Activated CD4-positive, CD25-positive, alpha-beta regulatory T cell treated with anti-CD3 and anti-CD28 coated beads, Interleukin-2, amount 50 U/mL, for 24 hours (primary cell): ENCODE measurements around the gene TMEM74B.

ENCODE experiments used
- ATAC-seq, 2 donors: fragments of 150-1000 bp; cut with Tn5 transposase; one replicate each; pipeline ENCODE4 v1.10.0; 2021; ENCODE audit warnings: mild to moderate bottlenecking in 1 of 2, moderate library complexity in 1 of 2

The TMEM74B gene

DNA sequence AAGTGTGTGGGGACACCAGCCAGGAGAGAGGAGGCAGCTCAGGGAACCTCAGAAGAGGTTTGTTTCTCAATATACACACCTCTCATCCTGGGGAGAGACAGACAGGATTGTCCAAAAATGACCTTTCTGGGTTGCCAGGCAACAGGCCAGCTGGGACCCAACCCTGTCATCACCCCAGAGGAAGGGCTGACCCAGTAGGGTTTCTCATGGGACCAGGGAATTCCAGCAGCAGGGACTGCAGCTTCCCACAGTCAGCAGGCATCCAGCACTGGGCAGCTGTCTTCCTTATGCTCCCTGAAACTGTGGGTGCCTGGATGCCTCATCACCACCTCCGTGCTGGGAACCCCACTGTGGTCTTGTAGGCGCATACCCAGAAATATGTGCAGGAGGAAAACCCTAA lies 19.8 kb upstream of the TMEM74B start:
- no peak for ATAC-seq

DNA sequence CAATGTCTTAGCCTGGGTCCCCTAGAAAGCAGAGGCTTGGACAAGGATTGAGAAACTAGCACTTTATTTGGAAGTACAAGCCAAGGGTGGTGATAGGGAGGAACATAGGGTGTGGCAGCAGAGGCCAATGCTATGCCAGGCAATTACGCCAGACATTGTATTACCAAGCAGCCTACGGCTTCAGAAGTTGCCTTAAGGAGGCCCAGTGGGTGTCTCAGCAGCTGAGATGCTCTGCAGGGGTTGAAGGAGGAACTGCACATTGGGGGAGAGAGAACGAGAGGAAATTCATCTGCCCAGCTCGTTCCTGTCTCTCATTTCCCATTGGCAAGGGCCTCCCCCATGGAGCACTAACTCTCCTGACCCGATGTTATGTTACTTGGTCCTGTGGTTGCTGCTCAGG lies 19.3 kb upstream of the TMEM74B start:
- ATAC-seq: no peak

DNA sequence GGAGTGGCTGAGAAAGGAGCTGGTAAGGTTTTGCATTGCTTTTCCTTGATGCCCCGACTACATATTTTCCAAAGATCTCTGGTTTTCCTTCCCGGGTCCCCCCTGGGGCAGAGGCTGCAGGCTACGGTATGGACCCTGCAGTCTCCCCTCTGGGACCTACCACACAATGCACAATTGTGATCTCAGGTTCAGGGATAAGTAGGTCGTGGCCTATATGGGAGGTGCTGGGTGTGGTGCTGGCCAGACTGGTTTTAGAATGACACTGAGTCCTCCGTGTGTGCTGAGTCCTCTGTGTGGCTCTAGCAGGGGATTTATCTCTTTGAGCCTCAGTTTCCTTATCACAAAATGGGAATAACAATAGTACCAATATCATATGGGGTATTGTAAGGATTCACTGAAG lies 18.8 kb upstream of the TMEM74B start:
- ATAC-seq: no peak

DNA sequence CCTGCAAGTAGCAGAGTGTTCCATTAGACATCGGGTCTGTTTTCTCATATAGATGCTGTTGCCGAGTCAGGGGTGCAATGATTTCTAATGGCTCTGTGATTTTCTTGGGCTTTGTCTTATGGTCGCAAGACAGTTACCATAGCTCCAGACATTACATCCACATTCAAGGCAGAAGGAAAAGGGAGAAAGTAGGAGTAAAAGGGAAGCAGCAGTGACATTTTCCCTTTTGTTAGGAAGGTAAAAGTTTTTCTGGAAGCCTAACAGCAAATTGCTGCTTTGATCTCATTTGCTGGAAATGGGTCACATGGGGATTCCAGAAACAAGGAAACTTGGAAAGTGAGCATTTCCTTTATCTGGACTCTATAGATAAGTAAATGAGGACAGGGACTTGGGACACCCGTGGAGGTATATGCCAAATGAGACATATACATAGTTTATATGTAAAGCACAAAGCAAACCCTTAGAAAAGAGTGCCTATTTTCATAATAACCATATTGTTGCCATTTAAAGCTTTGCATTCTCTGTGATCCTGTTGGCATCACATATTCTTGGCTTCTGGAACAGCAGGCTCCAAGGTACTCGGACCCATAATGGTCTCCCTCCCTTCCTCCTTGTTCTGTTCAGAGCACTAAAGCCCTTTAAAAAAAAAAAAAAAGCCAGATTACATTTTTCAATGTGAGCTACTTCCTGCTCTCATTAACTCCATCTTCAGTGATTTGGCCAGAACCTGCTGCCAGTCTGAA lies 18.2 kb upstream of the TMEM74B start, which contains the start of gene C20orf202:
C20orf202 (plus strand) TSS at position 693 of the 743 bp plus-strand sequence. CDS start 132 bp downstream, outside the sequence.
- ATAC-seq: no peak

DNA sequence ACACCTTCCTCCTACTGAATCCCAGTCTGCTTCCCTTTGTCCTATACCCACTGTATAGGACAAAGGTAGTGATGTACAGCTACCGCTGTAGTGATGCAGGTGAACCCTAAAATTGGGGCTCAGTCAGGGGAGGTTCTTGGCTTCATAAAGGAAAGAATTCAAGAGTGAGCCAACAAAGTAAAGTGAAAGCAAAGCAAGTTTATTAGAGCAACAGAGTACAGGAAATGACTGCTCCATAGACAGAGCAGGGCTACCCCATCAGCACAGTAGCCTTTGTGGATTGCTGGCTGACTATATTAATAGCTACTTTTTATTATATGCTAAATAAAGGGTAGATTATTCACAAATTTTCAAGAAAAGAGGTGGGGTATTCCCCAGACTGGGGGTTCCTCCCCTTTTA lies 15.2 kb upstream of the TMEM74B start:
- ATAC-seq: no peak

DNA sequence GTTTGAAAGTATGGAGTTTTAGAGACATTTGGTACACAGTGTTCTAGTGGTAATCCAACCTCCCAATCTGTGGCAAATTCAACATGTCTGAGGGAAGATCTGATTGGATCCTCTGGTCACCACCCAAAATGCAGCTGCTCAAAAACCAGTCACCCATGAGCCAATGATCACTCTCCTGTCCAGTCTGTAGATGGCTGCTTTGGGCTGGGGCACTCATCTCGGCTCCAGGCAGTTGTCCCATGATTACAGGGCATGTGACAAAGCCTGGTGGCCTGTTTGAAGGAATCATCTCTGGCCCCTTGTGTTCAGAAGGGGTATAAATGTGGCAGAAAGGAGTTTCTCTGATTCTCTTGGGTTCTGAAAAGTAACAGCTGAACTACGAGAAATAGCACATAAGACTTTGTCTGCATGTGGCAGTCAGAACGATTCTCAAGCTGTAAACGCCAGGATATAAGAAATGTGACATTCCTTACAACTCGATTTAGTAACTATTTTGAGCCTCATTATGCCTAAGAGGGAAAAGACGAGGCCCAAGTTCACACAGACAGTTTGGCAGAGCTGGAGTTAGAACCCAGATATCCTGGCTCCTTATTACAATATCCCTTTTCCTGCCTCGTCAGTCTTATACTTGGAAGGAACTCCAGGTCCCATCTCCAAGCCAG lies 14.6 kb upstream of the TMEM74B start:
- no peak for ATAC-seq

DNA sequence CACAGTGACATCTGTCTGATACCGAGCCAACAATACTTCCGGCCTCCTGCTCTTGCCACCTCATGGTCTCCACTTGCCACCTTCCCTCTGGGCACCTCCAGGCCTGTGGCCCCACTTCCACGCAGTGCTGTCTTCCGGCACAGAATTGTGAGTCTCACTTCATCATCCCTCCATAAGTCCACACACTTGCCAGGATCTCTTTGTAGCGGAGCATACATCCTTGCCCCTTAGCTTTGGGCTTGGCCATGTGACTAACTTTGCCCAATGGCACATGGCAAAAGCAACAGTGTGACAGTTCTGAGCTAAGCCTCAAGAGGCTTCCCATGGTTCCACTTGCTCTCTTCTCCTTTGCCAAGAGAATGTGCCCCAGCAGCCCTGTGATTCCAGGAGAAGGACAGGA lies 14.0 kb upstream of the TMEM74B start:
- ATAC-seq: no peak

DNA sequence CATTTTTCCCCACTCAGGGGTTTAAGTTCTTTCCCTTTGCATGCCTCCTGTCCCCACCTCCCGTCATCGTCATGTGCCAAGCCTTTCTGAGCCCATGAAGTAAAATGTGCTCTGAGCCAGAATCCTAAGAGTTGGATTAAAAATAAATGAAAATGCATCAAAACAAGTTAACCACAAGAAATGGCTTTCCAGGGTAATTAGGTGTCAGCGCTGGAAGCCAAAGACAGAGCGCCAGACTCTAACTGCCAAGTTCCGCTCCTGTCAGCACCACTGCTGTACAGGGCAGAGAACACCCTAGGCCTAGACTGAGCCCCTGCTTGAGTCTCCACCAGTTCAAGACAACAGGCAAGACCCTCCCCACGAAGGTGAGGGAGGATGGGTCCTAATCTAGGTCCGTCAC lies 13.0 kb upstream of the TMEM74B start:
- ATAC-seq: no peak

DNA sequence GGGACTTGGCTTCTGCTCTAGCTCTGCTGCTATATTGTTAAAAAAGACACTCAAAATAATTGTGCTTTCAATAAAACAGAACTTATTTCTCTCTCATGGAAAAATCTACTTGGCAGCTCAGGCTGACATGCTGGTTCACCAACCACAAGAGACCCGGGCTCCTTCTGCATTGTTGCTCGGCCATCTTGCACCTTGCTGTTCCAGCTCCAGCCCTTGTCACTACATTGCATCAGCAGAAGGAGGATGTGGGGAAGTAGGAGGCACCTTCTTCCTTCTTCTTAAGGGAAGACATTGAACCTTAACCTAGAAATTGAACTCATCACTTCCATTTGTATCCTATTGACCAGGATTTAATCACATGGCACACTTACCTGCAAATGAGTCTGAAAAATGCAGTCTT lies 11.9 kb upstream of the TMEM74B start:
- no peak for ATAC-seq

DNA sequence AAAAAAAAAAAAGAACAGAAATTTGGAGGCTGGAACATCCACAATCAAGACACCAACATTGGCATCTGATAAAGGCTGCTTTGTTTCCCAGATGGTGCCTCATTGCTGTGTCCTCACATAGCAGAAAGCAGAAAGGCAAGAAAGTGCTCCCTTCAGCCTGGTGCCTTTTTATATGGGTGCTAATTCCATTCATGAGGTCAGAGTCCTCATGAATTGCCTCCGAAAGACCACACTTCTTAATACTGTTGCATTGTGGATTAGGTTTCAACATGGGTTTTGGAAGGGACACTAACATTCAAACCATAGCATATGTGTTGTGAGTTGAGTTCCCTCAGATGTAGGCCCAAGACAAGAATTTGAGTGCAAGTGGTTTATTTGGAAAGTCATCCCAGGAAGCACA lies 10.4 kb upstream of the TMEM74B start:
- no peak for ATAC-seq

DNA sequence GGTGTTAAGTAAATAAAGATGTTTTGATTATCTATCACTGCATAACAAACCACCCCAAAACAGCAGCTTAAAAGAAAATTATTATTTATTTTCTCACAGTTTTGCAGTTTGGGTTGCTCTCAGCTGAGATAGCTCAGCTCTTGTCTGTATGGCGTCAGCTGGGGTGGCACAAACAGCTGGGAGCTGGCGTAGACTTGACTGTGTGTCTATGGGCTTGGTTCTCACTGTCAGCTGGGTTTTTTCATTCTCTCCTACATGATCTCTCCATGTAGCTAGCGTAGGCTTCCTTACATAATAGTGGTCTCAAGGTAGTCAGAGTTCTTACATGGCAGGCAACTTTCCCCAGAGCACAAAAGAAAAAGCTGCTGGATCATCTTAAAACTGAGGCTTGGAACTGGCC lies 6.5 kb upstream of the TMEM74B start:
- ATAC-seq: no peak

DNA sequence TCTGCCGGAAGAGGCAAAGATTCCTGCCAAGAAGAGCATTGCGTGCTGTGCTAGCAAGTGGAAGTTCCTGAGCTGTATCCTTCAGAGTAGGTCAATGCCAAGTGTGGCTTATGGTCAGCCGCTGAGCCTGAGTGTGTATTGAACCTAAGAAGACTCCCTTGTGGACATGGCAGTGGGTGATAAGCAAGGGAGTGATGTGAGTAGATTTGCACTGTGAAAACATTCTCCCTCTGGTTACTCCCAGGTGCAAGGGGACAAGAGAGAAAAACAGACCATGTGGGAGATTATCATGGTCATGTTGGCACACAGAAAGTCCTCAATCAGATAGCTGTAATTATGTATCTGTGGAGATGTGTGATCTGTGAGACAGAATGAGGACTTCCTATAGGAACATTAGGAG lies 6.1 kb upstream of the TMEM74B start:
- ATAC-seq: no peak

DNA sequence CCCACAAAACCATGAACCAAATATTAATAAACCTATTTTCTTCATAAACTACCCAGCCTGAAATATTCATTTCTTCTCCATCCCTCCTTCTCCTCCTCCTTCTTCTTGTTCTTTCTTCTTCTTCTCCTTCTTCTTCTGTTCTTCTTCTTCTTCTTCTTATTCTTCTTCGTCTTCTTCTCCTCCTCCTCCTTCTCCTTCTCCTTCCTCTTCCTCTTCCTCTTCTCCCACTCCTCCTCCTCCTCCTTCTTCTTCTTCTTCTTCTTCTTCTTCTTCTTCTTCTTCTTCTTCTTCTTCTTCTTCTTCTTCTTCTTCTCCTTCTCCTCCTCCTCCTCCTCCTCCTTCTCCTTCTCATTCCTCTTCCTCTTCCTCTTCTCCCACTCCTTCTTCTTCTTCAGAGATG lies 5.0 kb upstream of the TMEM74B start:
- ATAC-seq: no peak

DNA sequence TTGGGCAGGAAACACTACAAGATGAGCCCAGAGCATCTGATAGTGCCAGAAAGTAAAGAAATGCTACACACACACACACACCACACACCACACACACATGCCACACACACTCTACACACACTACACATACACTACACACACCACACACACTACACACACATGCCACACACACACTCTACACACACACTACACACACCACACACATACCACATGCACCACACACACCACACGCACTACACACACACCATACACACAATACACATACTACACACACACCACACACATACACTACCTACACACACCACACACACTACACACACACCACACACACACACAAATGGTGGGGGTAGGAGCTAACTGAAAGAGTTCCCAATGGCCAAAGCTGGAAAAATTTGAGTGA lies 3.6 kb upstream of the TMEM74B start:
- ATAC-seq: no peak

DNA sequence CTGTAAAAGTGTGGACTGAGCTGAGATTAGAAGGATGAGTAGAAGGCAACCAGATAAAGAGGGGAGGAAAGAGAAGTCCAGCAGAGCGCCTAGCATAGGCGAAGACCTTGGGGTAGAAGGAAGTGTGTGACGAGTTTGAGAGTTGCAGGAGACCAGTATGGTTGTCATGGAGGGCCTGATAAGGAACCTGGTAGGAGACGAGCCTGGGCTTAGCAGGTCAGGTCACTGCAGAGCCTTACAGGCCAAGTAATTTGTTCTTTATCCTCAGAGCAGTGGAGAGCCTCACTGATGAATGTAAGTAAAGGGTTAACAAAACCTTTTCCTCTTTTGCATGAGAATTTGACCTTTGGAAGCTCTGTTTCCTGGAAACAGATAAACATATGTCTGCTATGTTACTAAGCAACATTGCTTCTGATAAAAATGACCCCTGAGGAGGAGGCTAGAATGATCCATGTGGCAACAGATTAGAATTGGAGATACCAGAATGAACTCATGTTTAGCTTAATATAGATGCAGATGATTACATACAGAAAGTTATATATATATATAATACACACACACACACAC lies 2.9 kb upstream of the TMEM74B start:
- no peak for ATAC-seq

DNA sequence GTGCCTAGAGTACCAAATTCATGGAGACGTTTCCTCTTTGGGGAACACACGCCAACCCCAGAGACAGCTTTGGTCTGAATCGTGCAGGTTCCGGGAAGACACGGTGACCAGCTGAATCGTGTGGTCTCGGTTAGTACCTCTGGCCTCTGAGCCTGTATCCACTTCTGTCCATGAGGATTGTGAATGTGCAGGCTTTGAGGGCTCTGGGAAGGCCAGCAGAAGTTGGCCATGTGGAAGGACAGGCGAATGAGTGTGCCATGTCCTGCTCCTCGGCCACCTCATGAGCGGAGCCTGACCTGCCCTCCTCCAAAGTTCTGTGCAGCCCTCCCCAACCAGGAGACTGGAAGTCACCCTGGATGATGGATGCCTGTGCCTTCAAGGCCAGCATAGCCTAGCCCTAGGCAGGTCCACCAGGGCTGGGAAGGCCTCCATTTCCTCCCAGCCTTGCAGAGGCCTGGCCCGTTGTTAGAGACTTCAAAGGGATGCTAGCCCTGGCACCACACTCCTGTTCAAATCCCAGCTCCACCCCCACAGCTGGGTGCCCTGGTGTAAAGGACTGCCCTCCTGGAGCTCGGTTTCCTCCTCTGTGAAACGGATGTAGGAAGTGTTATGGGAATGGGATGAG lies 1.7 kb upstream of the TMEM74B start:
- no peak for ATAC-seq

DNA sequence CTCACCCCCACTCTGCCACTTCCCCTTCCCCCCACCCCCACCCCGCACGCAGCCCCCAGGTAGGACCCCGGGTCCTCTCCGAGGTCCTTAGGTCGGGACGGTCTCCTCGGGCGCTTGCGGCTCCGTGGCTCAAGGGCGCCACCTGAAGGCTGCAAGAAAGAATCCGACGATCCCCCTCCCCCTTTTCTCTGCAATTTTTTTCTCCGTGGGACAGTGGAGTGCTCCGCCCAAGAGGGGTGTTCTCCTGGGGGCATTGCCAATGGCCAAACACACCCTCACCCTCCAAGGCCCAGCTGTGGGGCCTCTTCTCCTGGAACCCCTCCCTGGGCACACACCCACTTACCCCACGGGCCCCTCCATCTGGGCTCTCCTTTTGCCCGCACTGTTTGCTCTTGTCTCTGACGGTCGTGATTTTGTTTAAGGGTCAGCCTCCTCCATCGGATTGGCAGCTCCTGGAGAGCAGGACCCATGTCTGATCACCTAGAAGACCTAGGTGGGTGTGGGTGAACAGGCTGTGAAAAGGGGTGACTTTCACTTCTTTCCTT lies 1.1 kb upstream of the TMEM74B start:
- peak; percentile 33 to 42 for ATAC-seq

DNA sequence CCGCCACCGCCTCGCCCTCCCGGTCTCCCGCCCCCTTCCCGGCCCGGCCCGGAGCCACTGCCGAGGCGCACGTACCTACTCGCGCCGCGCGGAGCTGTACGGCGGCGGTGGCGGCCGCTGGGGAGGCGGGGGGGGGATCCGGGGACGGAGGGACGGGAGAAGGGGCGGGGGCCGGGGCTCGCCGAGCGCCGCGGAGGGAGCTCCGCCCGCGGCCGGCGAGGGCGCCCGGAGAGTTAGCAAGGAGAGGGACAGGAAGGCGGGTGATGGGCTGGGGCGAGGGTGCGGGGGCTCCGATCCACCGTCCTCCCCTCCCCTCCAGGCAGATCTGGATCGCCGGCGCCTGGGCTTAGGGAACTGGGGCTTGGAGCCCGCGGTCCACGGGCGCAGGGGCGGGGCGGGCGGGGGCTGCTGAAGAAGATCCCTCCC lies 548 bp upstream of the TMEM74B start:
- ATAC-seq: no peak

DNA sequence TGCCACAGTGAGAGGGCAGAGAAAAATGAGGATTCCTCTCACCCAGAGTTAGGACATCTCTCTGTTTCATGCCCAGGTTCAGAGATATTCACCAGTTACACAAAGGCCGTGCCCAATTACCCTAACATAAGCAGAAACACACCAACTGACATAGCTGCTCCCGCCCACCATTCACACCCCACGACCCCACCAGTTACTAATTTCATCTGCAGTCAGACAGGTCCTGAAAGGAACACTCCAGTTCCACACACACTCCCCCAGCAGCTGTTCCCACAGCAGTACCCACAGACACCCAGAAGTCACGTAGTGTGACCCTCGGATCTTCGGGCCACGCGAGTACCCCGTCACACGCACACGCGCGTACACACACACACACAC lies 532 bp downstream of the TMEM74B start:
- ATAC-seq: no peak

DNA sequence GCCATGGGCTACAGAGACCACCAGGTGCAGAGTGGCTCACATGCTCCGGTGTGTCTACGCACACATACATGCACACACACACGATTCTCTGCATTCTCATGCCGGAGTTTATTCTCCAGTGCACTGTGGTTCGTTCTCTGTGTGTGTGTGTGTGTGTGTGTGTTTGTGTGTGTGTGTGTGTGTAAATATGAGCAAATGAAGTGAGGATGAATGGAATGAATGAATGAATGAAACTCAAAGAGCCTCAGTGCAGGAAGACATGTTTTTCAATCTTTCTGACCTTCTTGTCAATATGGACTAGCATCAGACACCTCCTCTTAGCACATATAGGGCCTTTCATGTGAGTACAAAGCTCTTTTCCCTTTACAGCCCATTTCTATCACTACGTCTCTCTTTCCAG lies 1.6 kb downstream of the TMEM74B start:
- no peak for ATAC-seq

DNA sequence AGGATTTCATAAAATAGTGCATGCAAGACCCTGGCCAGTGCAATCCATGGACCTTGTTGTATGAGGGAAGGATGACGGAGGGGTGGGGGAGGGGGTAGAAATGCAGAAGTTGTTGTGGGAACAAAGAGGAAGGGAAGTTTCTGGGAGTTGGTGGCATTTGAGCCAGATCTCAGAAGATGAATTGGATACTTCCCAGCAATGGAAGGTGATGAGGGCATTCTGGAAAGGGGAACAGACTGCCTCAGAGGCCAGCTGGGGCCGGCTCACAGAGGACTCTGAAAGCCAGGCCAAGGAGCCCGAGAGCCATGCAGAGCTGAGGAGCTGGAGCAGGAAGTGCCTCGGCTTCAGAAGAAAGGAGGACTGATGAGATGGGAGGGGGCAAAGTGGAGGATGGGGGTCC lies 2.7 kb downstream of the TMEM74B start:
- no peak for ATAC-seq

DNA sequence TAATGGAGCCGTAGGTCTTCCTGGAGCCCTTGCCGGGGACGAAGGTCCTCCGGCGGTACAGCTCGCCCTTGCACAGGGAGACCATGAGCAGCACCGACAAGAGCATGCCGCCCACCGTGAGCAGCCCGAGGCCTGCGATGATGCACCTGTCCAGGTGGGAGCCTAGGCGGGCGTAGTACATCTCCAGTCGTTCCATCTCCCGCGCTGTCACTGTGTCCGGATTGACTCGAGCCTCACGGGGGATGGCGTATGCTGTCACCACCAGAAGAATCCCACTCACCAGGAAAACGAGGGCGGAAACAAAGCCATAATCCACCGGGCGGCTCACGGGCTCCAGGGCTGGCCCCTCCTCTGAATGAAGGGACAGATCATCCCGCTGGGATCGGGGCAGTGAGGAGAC lies 3.8 kb downstream of the TMEM74B start:
- ATAC-seq: no peak

DNA sequence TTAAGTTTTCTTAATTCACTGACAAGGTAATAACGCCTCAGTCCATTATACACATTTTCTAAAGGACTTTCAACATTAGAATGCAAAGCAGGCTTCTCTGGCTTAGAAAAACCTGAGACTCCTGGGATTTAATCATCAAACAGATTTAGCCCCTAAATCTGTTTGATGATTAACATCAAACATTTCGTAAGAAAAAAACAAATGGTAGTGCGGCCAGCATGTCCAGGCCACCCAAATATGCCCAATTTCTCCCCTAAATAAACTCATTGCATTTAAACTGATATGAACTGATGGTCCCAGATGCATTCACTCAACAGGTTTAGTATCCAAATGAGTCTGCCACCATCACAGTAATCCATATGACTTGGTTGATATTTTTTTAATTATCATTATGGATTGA lies 6.2 kb downstream of the TMEM74B start:
- no peak for ATAC-seq

DNA sequence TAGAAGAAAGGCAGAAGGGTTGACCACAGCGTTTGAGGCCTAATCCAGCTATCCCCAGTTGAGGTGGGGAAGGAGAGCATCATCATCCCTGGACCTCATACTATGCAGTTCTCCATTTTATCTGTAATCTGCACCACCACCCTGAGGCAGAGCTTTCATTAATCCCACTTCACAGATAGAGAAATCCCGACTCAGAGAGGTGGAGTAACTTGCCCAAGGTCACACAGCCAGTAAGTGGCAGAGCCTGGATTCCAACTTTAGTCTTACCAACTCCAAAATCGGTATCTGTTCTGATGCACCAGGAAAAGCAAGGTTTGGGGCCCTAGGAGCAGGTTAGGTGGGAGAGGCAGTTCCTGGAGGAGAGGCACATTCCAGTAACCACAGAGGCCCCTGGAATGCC lies 6.7 kb downstream of the TMEM74B start:
- ATAC-seq: no peak
